Daoy (cell line): ENCODE data around the gene ZNF566. TPM values are rescaled to one million over a fixed set of nuclear protein-coding genes. Genes with fewer than 3 reads are reported as not detected.

ENCODE experiments used
- DNase-seq: peaks from one replicate; pipeline ENCODE4 v3.0.0-alpha.2; 2015; ENCODE audit warnings: low read depth
- total RNA-seq: library from RNA; depleted of rRNA; stranded (reverse); fragments of >200 nt; shearing (Covaris generic); gene quantifications from 2 replicates; pipeline ENCODE4 v1.2.3, GENCODE V29; 2014; rRNA removed

The ZNF566 gene
- total RNA-seq, 1 experiment from 2014 or later: 7.3 TPM

GRCh38 chr19:36441339-36441738 lies 48.0 kb downstream of the ZNF566 start:
- DNase-seq: no peak

GRCh38 chr19:36436531-36436930 lies 52.8 kb downstream of the ZNF566 start:
- no peak for DNase-seq

GRCh38 chr19:36423925-36424324 lies 65.4 kb downstream of the ZNF566 start:
- no peak for DNase-seq

GRCh38 chr19:36421749-36422481 lies 67.4 kb downstream of the ZNF566 start:
- no peak for DNase-seq

- no peak for DNase-seq
These were observed 68.2 kb downstream of the ZNF566 start for GRCh38 chr19:36420961-36421748.

GRCh38 chr19:36418287-36419001 lies 70.9 kb downstream of the ZNF566 start, which contains the start of gene ZFP82:
ZFP82 (minus strand) TSS chr19:36418644; CDS start chr19:36409789, 8,855 bp downstream.
- peak; percentile 93 for DNase-seq

- DNase-seq: peak; percentile 2
These were observed 71.5 kb downstream of the ZNF566 start for GRCh38 chr19:36417752-36418286.

GRCh38 chr19:36409841-36410240 lies 79.5 kb downstream of the ZNF566 start:
- DNase-seq: no peak

GRCh38 chr19:36408101-36408500 lies 81.3 kb downstream of the ZNF566 start:
- no peak for DNase-seq

- no peak for DNase-seq
These were observed 84.9 kb downstream of the ZNF566 start for GRCh38 chr19:36404498-36404897.

- no peak for DNase-seq
These were observed 87.9 kb downstream of the ZNF566 start for GRCh38 chr19:36401475-36401874.

GRCh38 chr19:36398571-36398970 lies 90.8 kb downstream of the ZNF566 start:
- no peak for DNase-seq

Other genes with a start within 250 kb of the ZNF566 start
- gene ZFP14, start 110.4 kb downstream of the ZNF566 start, total RNA-seq: 2.3 and 3.3 TPM in 2 replicates
- 5.6 and 10.3 TPM in 2 replicates for gene ZFP82, start 70.9 kb downstream of the ZNF566 start, total RNA-seq
- 9.1 and 11.8 TPM in 2 replicates for gene ZNF260, start 38.7 kb upstream of the ZNF566 start, total RNA-seq
- gene ZNF529, start 83.7 kb upstream of the ZNF566 start, total RNA-seq: 9.8 and 21.3 TPM in 2 replicates
- 3.0 and 7.4 TPM in 2 replicates for gene ZNF382, start 115.8 kb upstream of the ZNF566 start, total RNA-seq
- gene ZNF461, start 177.3 kb upstream of the ZNF566 start, total RNA-seq: 6.3 and 8.3 TPM in 2 replicates
- 3.5 and 7.2 TPM in 2 replicates for gene ZNF567, start 198.1 kb upstream of the ZNF566 start, total RNA-seq